GM21423 (cell line): ENCODE measurements around the gene KRT81.
"Not testable (repeated sequence)": the region's sequence is repeated elsewhere in the genome, so short reads cannot be mapped to it uniquely, and the experiment has no call there.

ENCODE experiments used
- ATAC-seq: cut with Tn5 transposase; IDR thresholded peaks from one replicate; pipeline ENCODE4 v1.9.1; 2021; ENCODE audit warnings: mild to moderate bottlenecking, moderate library complexity; ENCODE audit not compliant: unreplicated experiment

Gene KRT81

GRCh38 chr12:52300796-52301691 lies 9.7 kb upstream of the KRT81 start:
- ATAC-seq, result no peak

- no peak for ATAC-seq
Measured at GRCh38 chr12:52298677-52299190, 7.4 kb upstream of the KRT81 start.

- ATAC-seq, result no peak
Measured at GRCh38 chr12:52296572-52297215, 5.4 kb upstream of the KRT81 start.

GRCh38 chr12:52295663-52296062 lies 4.3 kb upstream of the KRT81 start:
- ATAC-seq, result no peak

- no peak for ATAC-seq
Measured at GRCh38 chr12:52294803-52295202, 3.5 kb upstream of the KRT81 start.

- no peak for ATAC-seq
Measured at GRCh38 chr12:52293926-52294325, 2.6 kb upstream of the KRT81 start.

GRCh38 chr12:52290483-52291134 lies 725 bp downstream of the KRT81 start:
- not testable (repeated sequence) for ATAC-seq

- peak; percentile 97 for ATAC-seq
Measured at GRCh38 chr12:52287816-52288805, 3.2 kb downstream of the KRT81 start.

GRCh38 chr12:52286857-52287785 lies 4.2 kb downstream of the KRT81 start:
- not testable (repeated sequence) for ATAC-seq

- ATAC-seq, result no peak
Measured at GRCh38 chr12:52285851-52286530, 5.3 kb downstream of the KRT81 start.

- no peak for ATAC-seq
Measured at GRCh38 chr12:52285172-52285745, 6.1 kb downstream of the KRT81 start.

GRCh38 chr12:52284562-52285171 lies 6.7 kb downstream of the KRT81 start:
- ATAC-seq, result no peak

- ATAC-seq, result no peak
Measured at GRCh38 chr12:52280796-52281560, 10.4 kb downstream of the KRT81 start.

- ATAC-seq, result no peak
Measured at GRCh38 chr12:52280319-52280795, 11.0 kb downstream of the KRT81 start.

GRCh38 chr12:52279422-52280318 lies 11.7 kb downstream of the KRT81 start:
- no peak for ATAC-seq
